Astrocyte (in vitro differentiated cells and primary cell): Measurements from ENCODE around the gene CXCL9.
"Not testable (repeated sequence)": the region's sequence is repeated elsewhere in the genome, so short reads cannot be mapped to it uniquely, and the experiment has no call there.

Experiments
- CTCF ChIP-seq: IDR thresholded peaks from 2 replicates; pipeline ENCODE4 v1.5.1; 2011; ENCODE audit warnings: low read depth, mild to moderate bottlenecking, inconsistent platforms, low read length, moderate library complexity; ENCODE audit not compliant: insufficient read depth
- EZH2 ChIP-seq: IDR thresholded peaks from 2 replicates; pipeline ENCODE4 v1.6.1; 2012; ENCODE audit warnings: mild to moderate bottlenecking, low read length, inconsistent platforms; ENCODE audit not compliant: insufficient read depth

- not testable (repeated sequence) for TF ChIP-seq CTCF, EZH2
Measured at GRCh38 chr4:75962072-75962471, 45.2 kb downstream of the CXCL9 start.
